GM19372 (cell line): Measurements from ENCODE around the gene LRCH3.
"Not testable (repeated sequence)": the region's sequence is repeated elsewhere in the genome, so short reads cannot be mapped to it uniquely, and the experiment has no call there.

Experiments used
- ATAC-seq: cut with Tn5 transposase; IDR thresholded peaks from one replicate; pipeline ENCODE4 v1.9.1; 2021; ENCODE audit warnings: mild to moderate bottlenecking, low read depth, moderate library complexity; ENCODE audit not compliant: unreplicated experiment

Gene LRCH3

GRCh38 chr3:197881270-197881969, 90.4 kb downstream of the LRCH3 start:
- ATAC-seq = no peak

- ATAC-seq = no peak
Observed at GRCh38 chr3:197881970-197882338, 90.9 kb downstream of the LRCH3 start.

DNA sequence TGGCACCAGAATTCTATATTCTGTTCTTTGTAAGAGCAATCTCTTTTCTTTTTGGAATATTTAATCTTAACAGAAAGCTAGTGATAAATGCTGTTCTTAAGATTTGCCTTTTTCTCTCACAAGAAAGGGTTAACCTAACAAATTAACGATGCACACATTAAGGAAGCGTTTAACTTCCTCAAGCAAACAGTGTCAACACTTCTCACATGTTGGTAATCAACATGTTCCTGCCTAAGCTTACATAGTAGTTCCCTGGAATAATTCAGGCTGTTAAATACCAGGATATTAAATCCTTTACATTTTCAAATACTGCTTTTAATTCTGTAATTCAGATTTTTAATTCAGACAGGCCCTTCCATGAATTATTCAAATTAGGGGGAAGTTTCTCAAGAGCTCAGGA, 91.5 kb downstream of the LRCH3 start:
- no peak for ATAC-seq

GRCh38 chr3:197883541-197883940, 92.5 kb downstream of the LRCH3 start:
- no peak for ATAC-seq

DNA sequence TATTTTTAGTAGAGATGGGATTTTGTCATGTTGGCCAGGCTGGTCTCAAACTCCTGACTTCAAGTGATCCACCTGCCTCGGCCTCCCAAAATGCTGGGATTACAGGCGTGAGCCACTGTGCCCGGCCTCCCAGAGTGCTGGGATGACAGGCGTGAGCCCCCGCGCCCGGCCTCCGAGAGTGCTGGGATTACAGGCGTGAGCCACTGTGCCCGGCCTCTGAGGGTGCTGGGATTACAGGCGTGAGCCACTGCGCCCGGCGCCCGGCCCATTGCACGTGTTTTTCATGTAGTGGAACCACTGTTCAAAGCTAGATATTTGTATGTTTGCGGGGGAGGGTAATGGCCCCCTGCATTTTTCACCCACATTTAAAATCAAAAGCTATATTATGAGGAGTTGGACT, 93.3 kb downstream of the LRCH3 start:
- ATAC-seq = not testable (repeated sequence)

DNA sequence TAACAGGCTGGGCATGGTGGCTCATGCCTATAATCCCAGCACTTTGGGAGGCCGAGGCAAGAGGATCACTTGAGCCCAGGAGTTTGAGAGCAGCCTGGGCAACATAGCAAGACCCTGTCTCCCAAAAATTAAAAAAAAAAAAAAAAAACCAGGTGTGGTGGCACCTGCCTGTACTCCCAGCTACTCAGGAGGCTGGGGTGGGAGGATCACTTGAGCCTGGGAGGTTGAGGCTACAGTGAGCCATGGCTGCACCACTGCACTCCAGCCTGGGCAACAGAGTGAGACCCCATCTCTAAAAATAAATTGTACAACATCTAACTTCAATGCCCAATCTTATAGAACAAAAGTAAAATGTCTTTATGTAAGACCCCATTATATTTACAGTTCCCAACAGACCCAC, 95.0 kb downstream of the LRCH3 start:
- not testable (repeated sequence) for ATAC-seq

DNA sequence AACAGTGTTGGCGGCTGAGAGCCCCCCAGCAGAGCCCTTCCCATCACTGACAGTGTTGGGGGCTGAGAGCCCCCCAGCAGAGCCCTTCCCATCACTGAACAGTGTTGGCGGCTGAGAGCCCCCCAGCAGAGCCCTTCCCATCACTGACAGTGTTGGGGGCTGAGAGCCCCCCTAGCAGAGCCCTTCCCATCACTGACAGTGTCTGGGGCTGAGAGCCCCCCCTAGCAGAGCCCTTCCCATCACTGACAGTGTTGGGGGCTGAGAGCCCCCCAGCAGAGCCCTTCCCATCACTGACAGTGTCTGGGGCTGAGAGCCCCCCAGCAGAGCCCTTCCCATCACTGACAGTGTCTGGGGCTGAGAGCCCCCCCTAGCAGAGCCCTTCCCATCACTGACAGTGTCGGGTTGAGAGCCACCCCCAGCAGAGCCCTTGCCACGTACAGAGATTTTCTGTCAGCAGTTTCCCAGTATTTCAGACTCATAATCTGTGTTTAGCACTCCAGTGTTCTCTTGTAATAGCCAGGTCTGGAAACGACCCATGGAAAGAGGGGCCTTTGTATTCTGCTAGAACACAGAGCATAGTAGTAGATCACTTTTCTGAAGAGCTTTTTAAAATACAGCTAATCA, 96.5 kb downstream of the LRCH3 start:
- not testable (repeated sequence) for ATAC-seq

GRCh38 chr3:197888511-197888910, 97.5 kb downstream of the LRCH3 start:
- no peak for ATAC-seq

DNA sequence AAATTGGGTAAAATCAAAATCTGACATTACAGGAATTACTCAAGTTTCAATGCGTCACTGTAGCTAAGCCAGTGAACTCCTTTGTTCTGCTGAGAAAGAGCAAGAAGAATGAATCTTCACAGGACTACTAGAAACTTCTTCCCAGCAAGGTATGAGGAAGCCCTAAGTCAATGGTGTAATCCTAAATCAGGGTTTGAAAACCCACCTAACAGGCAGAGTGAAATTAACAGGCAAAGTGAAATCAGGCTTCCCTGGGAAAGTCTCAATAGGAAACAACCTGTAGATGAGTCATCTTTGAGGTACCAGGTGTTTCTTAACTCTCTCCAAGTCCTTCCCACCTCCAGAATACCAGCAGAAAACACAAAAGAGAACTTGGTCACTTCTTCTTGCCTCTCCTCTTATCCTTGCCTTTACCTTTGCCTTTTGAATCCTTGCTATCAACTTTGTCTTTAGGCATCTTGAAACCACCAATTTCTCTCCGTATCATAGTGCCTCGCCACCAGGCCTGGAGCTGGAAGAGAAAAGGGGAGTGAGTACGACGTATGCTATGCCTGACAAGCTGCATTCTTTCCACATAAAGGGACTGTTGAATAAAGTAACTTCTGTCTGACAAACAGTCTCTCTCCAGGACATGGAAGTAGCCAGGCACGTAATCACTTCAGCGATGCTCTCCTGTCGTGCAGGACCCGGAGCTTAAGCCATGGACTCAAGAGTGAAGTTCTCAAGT, 98.3 kb downstream of the LRCH3 start:
- ATAC-seq = no peak

GRCh38 chr3:197890693-197891092, 99.6 kb downstream of the LRCH3 start:
- no peak for ATAC-seq

- ATAC-seq = no peak
Observed at GRCh38 chr3:197892162-197892561, 101.1 kb downstream of the LRCH3 start.

DNA sequence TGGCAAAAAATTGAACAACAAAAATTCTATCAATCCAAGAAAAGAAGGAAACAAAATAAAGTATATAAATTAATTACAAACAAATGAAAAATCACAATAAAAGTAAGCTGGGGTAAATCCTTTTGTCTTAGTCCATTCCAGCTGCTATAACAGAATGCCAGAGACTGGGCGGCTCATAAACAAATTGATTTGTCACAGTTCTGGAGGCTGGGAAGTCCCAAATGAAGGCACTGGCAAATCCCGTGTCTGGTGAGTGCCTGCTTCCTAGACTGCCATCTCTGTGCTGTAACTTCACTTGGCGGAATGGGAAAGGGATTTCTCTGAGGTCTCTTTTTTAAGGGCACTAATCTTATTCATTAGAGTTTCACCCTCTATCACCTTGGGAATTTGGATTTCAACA, 105.4 kb downstream of the LRCH3 start:
- ATAC-seq = no peak

DNA sequence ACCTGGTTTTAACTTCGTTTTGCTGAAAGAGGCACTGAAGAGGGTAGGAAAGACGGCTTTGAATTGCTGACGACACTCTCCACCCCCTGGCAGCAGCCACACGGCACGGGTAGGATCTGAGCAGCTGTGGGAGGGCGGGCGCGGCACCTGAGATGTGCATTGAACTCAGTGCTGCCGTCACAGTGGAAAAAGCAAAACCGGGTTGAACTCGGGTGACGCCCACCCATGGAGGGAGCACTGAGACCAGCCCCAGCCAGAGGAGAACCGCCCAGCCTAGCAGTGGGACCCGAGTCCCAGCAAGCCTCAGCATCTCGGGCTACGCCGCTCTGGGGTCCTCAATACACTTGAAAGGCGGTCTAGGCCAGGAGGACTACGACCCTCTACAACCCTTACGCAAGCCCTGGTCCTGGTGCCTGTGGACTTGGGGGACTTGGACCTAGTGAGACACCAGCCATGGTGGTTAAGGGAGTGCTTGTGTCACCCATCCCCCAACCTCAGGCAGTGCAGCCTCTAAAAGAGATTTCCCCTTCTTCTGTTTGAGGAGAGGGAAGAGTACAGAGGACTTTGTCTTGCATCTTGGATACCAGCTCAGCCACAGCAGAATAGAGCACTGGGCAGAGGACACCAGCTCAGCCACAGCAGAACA, 108.9 kb downstream of the LRCH3 start:
- ATAC-seq = no peak

- ATAC-seq = no peak
Observed at GRCh38 chr3:197901626-197902025, 110.6 kb downstream of the LRCH3 start.

DNA sequence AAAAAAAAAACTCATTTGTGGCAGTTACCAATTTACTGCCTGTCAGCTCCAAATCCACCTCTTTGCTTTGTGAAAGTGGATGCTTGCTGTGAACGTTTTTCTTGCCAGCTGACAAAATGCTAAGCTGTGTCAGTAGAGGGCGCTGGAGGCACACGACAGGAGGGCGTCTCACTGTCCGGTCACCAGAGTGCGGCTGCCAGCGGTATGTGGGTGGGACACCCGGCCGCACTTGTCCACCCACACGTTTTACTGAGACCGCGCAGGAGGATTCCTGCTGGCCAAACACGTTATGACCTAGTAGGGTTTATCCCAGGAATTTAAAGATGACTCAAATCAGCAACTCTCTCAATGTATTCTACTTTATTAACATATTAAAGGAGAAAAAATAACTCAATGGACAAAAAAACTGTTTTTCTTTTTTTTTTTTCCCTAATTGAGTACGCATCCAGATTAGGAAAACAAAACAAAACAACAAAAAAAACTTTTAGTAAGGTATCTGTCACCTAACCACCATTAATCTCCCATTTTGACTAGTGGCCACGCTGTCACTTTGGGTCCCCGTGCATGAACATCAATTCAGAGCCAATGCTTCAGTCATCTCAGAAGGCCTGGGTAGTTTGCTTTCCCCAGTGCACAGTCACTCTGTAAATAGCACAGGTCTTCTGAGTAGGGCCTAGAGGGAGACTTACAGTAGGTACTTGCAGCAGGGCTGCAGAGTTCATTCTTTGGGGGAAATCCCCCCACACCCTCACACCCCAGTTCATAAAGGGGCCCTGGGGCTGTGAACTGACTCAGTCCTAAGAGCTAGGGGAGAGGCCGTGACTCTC, 115.2 kb downstream of the LRCH3 start:
- ATAC-seq = peak; percentile 67

DNA sequence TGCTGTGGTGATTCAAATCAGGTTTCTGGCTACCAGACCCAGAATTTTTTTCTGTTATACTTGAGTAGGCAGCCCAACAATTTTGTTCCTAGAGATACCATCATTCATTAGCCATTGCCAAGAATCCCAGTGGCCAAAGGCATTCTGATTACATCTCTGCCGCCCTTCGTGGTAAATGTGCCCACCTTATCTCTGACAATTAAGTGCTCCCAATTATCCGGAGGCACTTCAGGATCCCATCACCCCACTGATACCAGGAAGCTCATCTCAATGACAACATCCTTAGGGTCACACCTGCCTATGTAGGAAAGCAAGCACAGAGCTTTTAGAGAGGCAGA, 115.8 kb downstream of the LRCH3 start:
- no peak for ATAC-seq

DNA sequence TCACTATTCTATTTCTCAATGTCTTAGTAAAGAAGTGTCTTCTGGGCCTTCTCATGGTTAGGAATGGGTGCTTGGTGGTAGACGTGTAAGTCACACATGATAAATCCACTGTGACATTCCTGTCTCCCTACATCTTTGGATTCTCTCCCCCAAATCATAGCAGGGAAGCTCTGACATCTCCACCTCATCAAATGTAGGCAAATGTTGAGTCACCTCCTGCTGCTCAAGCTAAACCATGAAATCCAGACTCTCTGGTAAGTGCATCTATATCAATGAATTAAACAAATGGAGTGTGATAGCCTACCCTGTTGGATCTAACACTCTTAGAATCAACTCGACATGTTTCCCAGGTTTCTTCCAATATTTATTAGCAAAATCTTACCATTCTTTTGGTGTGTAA, 116.1 kb downstream of the LRCH3 start:
- no peak for ATAC-seq

GRCh38 chr3:197908550-197908949, 117.5 kb downstream of the LRCH3 start:
- ATAC-seq = not testable (repeated sequence)

DNA sequence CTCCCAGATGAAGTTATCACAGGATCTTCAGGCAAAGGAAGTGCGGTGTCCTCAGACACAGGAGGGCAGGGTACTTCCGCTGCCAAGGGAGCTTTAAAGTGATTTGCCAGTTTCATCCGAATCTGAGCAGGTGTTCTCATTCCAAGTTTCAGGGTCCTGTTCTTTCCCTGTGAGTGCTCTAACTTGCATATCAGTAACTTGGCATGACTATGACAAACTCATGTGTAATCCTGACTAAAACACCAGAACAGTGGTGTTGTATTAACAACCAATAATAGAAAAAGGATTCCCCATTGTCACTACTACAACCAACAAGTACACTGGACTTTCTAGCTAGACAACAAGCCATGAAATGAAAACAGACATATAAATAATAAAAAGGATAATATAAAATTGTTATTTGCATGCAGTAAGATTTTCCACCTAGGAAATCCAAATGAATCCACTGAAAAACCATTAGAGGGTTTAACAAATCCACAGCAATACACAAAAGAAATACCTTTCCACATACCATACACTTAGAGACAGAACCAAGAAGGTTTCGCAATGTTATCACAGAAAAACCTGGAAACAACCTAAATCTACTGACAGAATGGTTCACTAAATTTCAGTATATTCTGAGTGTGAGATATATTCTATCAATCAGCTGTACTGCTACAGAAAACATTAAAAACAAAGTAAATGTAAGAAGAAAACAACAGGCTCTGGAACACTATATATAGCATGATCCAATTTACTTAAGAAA, 118.1 kb downstream of the LRCH3 start:
- no peak for ATAC-seq
